Measurements from ENCODE around the gene MICALL2. TPM values are rescaled to one million over a fixed set of nuclear protein-coding genes. Genes with fewer than 3 reads are reported as not detected.

Gene MICALL2
- total RNA-seq, 2 donors from 2014 or later = 23.3 to 26.7 TPM

GRCh38 chr7:1434891-1435670, 24.2 kb downstream of the MICALL2 start:
- H3K4me3 ChIP-seq = no peak overlapping the region
- H3K9me3 ChIP-seq = no peaks in the 10 kb centered on the region
- H3K4me1 ChIP-seq = peaks cover 8% of the 10 kb centered on the region
- 83 to 85% methylated on average over 4 to 15 of the region's 22 CpGs for WGBS, 2 donors
- H3K27me3 ChIP-seq = peaks cover 0 to 18% of the 10 kb centered on the region in 2 donors
- intact Hi-C loops (cut with DNase I) = loop anchor here (5.0 kb wide), 1 partner anchor 42 kb away; no protein-coding TSS in a partner anchor
- no peak overlapping the region for H3K27ac ChIP-seq
- no peak for TF ChIP-seq POLR2A (IDR thresholded peaks at IDR 0.05)
- TF ChIP-seq CTCF (IDR thresholded peaks at IDR 0.05) = no peak
- H3K36me3 ChIP-seq (replicated peaks in 1 of 2; ENCODE audit: insufficient read depth in 1 of 2, low read depth in 2 of 2) = no peaks in the 10 kb centered on the region
- DNase-seq (no peak), ATAC-seq (no peak)

- DNase-seq = no peak
- 83 to 94% methylated on average over 8 to 31 of the region's 35 CpGs for WGBS, 2 donors
- peaks cover 8% of the 10 kb centered on the region for H3K4me1 ChIP-seq
- no peak overlapping the region for H3K27ac ChIP-seq
- peaks cover 0 to 25% of the 10 kb centered on the region in 2 donors for H3K27me3 ChIP-seq
- H3K36me3 ChIP-seq (replicated peaks in 1 of 2; ENCODE audit: insufficient read depth in 1 of 2, low read depth in 2 of 2) = no peaks in the 10 kb centered on the region
- no peak for TF ChIP-seq POLR2A (IDR thresholded peaks at IDR 0.05)
- no peak for TF ChIP-seq CTCF (IDR thresholded peaks at IDR 0.05)
- H3K4me3 ChIP-seq = no peak overlapping the region
- no peak for ATAC-seq
- intact Hi-C loops (cut with DNase I) = no loop called here
- H3K9me3 ChIP-seq = no peaks in the 10 kb centered on the region
Measured at GRCh38 chr7:1434165-1434718, 25.0 kb downstream of the MICALL2 start.

- H3K4me1 ChIP-seq = peaks cover 8% of the 10 kb centered on the region
- intact Hi-C loops (cut with DNase I) = no loop called here
- WGBS, 2 donors = 73 to 80% methylated on average over 1 to 25 of the region's 25 CpGs
- peaks cover 0 to 25% of the 10 kb centered on the region in 2 donors for H3K27me3 ChIP-seq
- H3K9me3 ChIP-seq = no peaks in the 10 kb centered on the region
- DNase-seq (no peak), ATAC-seq (no peak)
- no peak for TF ChIP-seq CTCF (IDR thresholded peaks at IDR 0.05)
- TF ChIP-seq POLR2A (IDR thresholded peaks at IDR 0.05) = no peak
- H3K4me3 ChIP-seq = no peak overlapping the region
- H3K27ac ChIP-seq = no peak overlapping the region
- no peaks in the 10 kb centered on the region for H3K36me3 ChIP-seq (replicated peaks in 1 of 2; ENCODE audit: insufficient read depth in 1 of 2, low read depth in 2 of 2)
Measured at GRCh38 chr7:1433128-1433920, 25.9 kb downstream of the MICALL2 start.

- TF ChIP-seq CTCF (IDR thresholded peaks at IDR 0.05) (peak; percentile 81 to 98 (median 88)), POLR2A (IDR thresholded peaks at IDR 0.05) (no peak)
- Histone ChIP-seq H3K27me3 (peaks cover 0 to 25% of the 10 kb centered on the region in 2 donors), H3K9me3 (no peaks in the 10 kb centered on the region), H3K4me1 (peaks cover 8% of the 10 kb centered on the region), H3K36me3 (replicated peaks in 1 of 2; ENCODE audit: insufficient read depth in 1 of 2, low read depth in 2 of 2) (no peaks in the 10 kb centered on the region), H3K4me3 (no peak overlapping the region), H3K27ac (no peak overlapping the region)
- WGBS, 2 donors = 17 to 27% methylated on average over 15 to 28 of the region's 30 CpGs
- intact Hi-C loops (cut with DNase I) = no loop called here
- DNase-seq = peak; percentile 60 to 75 (median 70)
- peak; percentile 67 for ATAC-seq
Measured at GRCh38 chr7:1432411-1433082, 26.7 kb downstream of the MICALL2 start.

All from body of pancreas (tissue), 4 donors.